T47D (cell line): ENCODE results near the gene ACSM2B.
"Not testable (repeated sequence)": the region's sequence is repeated elsewhere in the genome, so short reads cannot be mapped to it uniquely, and the experiment has no call there.

Experiments
- DNase-seq, 2 experiments: peaks; one replicate each; pipeline versions ENCODE4 v3.0.0 to v3.0.0-alpha.2; 2011 to 2012; ENCODE audit warnings: low read depth in 1 of 2, low spot score in 1 of 2
- JUND ChIP-seq: IDR thresholded peaks from 2 replicates; pipeline ENCODE4 v1.6.1; 2012; ENCODE audit warnings: low read depth
- in situ Hi-C: cut with HindIII; loops from 2 replicates; pipeline ENCODE4 v1.10.0; 2016; ENCODE audit warnings: low sequenced_read_pairs, low pct_unique_long_range_greater_than_20kb

Gene ACSM2B

DNA sequence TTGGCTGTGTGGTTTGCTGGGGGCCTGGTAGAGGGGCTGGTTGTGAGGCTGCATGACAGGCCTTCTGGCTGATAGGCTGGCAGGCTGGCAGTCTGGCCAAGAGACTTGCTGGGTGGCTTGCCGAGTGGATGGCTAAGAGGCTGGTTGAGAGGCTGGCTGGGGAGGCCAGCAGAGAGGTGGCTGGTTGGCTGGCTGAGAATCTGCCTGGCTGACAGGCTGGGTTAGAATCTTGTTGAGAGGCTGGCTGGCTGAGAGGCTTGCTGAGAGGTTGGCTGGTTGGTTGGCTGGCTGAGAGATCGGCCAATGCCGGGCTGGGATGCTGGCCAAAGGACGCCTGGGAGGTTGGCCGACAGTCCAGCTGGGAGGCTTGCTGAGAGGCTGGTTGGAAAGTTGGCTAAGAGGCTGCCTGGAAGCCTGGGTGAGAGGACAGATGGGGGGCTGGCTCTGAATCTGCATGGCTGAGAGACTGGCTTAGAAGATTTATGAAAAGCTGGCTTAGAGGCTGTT, 35.9 kb upstream of the ACSM2B start:
- no peak for DNase-seq
- no peak for TF ChIP-seq JUND
- in situ Hi-C loops = no loop called here

DNA sequence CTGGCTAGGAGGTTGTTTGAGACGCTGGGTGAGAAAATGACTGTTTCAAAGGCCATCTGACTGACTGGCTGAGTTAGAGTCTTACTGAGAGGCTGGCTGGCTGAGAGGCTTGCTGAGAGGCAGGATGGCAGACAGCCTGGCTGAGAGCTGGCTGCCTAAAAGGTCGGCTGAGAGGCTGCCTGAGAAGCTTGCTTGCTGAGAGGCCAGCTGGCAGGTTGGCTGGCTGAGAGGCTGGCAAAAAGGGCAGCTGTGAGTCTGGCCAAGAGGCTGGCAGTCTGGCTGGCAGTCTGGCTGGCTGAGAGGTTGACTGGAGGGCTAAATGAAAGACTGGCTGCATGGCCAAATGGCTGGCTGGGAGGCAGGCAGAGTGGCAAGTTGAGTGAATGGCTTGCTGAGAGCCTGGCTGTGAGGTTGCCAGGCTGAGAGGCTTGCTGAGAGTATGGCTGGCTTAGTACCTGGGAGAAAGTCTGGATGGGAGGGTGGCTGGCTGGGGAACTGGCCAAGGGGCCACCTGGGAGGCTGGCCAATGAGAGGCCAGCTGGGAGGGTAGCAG, 35.3 kb upstream of the ACSM2B start:
- no peak for TF ChIP-seq JUND
- in situ Hi-C loops = no loop called here
- DNase-seq = no peak

DNA sequence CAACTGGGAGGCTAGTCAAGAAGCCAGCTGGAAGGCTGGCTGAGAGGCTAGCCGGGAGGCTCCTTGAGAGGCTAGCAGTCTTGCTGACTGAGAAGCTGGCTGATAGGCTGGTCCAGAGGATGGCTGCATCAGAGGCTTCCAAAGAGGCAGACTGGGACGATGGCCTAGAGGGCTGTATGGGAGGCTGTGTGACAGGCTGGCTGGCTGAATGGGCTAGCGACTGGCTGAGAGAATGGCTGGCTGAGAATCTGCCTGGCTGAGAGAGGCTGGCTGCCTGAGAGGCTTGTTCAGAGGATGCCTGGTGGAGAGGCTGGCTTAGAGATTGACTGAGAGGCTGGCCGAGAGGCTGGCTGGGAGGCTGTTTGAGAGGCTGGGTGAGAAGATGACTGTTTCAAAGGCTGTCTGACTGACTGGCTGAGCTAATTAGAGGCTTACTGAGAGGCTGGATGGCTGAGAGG, 34.8 kb upstream of the ACSM2B start:
- DNase-seq = no peak
- TF ChIP-seq JUND = no peak
- in situ Hi-C loops = no loop called here

DNA sequence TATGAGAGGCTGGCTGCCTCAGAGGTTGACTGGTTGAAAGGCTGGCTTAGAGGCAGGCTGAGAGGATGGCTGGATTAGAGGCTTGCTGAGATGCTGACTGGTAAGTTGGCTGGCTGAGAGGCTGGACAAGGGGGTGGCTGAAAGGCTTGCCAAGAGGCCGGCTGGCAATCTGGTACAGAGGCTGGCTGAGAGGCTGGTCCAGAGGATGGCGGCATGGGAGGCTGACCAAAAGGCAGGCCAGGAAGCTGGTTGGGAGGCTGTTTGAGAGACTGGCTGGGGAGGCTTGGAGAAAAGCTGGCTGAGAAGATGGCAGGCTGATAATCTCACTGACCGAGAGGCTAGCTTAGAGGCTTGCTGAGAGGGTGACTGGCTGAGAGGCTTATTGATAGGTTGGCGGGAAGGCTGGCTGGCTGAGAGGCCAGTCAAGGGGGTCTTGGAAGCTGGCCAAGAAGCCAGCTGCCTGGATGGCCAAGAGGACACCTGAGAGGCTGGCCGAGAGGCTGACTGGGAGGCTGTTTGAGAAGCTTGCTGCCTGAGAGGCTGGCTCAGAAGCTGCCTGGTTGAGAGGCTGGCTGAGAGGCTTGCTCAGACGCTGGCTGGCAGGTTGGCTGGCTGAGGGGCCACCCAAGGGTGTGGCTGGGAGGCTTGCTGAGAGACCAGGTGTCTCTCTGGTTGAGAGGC, 34.2 kb upstream of the ACSM2B start:
- TF ChIP-seq JUND = no peak
- no peak for DNase-seq
- in situ Hi-C loops = no loop called here

DNA sequence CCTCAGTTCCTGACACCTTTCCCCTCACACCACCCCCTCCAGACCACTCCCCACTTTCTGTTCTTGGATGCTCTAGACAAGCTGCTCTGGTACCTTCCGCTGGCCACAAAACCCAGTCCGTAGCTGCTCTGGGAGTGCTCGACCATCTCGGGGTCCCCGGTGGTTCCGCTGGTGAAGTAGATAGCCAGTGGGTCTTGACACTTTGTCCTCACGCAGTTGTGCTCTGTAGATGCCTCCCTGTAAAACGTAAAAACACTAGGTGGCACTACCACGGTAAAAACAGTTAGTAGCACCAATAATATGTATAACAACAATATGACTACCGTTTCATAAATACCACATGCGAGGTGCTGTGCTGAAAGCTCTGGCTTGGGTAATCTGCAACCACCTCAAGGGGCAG, 26.0 kb upstream of the ACSM2B start:
- DNase-seq = peak in 1 of 2 experiments; percentile 71
- in situ Hi-C loops = not testable (repeated sequence)

DNA sequence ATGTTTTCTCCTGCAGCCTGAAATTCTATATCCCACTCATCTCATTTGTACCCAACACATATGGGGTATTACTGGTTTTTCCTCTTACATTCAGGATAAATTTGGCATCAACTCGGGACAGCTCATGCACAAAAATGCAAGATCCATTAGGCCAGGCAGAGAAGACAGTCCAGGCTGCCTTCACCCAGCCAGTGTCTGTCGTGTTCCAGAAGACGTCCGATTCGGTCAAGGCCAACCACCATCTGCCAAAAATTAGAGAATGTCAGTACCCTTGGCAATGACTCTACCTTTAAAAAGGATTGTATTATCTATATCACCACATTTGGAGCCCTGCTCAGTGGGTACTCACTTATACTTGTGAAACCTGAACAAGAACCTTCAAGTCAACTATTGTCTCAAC, 23.3 kb upstream of the ACSM2B start:
- in situ Hi-C loops, DNase-seq: not testable (repeated sequence)

DNA sequence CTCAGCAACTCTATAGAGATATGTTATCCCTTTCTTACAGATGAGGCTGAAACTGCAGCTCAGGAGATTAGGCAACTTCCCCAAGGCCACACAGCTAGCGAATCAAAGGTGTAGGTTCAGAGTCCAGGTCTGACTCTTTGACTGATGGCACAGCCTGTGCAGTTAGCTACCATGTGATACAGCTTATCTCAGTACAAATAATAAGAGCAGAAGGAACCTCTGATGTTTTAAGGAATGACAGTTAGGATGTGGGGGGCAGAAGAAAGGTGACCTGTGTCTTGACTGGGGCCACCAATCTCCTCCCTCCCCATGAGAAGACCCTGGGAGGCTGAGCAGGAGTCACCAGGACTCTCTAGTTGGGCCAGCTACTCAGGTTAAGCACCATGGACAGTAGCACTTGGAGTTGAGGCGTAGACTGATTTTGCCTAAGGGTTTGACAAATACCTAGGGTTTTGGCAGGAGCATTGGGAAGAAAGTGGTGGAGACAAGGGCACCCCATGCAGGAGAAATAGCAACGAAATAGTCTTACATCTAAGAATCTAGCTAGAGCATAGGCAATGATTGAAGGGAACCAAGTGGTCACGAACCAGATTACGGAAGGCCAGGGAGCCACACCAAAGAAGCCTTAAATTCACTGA, 22.8 kb upstream of the ACSM2B start:
- in situ Hi-C loops = no loop called here
- DNase-seq = peak; percentile 19 to 78
- no peak for TF ChIP-seq JUND

DNA sequence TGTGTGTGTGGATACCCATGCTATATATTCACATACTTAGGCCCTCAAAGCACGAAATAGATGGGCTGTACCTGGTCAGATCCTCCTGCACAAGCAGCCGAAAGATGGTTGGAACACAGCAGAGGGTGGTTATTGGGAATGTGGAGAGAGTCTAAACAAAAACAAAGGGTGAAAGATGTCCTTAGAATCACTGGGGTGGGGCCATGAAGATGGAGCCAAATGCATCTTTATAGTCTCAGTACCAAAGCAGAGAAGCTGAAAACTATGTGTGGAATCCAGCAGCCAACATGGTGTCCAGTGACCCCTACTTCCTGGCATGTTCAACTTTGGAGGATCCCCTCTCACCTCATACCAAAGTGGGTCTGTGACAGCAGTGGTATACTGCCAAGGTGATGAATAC, 19.5 kb upstream of the ACSM2B start:
- in situ Hi-C loops, DNase-seq: not testable (repeated sequence)

DNA sequence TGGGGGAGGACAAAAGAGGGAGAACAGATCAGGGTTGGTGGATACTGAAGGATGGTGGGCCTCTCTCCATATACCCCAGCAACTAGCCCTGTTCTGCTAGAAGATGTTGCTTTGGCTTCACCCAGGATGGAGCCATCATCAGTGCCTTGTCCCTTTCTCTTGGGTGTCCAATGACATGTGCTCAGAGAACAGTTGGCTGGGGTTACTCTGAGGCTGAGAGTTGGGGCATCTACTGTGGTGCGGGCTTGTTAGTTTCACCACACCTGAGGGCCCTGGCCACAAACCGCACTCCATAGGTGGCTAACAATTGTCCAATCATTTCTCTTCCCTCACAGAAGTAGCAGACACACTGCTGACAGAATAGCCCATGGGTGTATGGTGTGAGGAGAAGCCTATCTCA, 18.9 kb upstream of the ACSM2B start:
- DNase-seq, in situ Hi-C loops: not testable (repeated sequence)

DNA sequence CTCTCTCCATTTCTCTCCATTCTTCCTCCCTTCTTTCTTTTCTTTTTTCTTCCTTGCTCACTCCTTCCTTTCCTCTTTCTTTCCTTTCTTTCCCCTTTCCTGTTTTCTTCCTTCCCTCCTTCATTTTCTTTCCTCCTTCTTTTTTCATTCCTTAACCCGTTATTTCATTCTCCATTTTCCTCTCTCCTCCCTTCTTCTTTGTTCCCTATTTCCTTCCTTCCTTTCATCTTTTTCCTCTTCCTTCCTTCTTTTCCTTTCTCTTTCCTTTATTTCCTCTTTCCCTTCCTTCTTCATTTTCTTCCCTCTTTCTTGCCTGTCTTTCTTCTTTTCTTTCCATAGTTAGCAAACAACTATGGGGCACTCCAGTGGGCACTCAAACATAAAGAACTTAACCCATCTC, 16.6 kb upstream of the ACSM2B start:
- DNase-seq, in situ Hi-C loops: not testable (repeated sequence)

DNA sequence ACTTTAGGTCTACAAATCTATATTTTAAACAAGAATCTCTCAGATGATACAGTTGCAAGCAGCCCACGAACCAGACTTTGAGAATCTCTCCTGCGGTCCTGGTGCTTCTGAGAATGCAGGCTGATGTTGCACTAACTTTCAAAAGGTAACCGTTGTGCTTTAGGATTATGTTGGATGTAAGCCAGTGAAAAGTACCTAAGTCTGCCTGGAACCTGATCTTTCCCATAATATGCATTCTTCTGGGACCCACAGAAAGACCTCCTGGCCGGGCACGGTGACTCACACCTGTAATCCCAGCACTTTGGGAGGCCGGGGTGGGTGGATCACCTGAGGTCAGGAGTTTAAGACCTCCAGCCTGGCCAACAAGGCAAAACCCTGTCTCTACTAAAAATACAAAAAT, 13.3 kb upstream of the ACSM2B start:
- DNase-seq = not testable (repeated sequence)

DNA sequence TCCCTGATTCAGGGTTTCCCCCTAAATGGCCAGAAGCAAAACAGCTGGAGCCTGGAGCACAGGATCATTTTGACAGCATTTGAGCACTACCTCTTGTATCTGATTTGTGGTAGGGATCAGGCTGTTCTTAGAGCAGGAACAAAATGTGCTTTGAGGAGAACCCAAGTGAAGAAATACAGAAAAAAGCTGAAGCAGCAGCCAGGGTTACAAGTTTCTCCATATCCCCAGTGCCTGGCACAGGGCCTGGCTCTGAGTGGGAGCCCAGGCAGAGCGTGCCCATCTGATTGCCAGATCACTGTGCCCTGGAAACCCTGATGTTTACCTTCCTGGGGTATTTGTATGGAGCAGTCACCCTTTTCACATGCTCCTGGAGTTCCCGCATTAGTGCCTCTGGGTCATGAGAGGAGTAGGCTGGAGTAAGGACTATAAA, 11.5 kb upstream of the ACSM2B start:
- in situ Hi-C loops = not testable (repeated sequence)
- DNase-seq = peak in 1 of 2 experiments; percentile 73

More for the DNA sequence above, 13.3 kb upstream of the ACSM2B start:
- in situ Hi-C loops = not testable (repeated sequence)

DNA sequence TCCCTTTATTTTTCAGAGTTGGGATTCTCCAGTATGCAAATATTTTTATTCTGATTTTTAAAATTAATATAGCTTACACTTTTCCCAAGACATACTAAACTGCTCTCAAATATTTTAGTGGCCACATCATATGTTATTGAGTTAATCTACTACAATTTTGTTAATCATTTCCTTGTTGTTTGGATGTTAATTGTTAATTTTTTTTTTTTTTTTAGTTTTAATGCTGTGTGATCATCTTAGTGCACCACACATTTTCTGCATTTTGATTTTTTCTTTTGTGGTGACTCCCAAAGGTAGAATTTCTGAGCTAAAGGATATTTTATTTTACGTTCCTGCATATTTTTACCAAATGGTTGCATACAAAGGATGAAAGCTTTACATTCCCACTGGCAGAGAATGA, 10.5 kb upstream of the ACSM2B start:
- DNase-seq, in situ Hi-C loops: not testable (repeated sequence)

DNA sequence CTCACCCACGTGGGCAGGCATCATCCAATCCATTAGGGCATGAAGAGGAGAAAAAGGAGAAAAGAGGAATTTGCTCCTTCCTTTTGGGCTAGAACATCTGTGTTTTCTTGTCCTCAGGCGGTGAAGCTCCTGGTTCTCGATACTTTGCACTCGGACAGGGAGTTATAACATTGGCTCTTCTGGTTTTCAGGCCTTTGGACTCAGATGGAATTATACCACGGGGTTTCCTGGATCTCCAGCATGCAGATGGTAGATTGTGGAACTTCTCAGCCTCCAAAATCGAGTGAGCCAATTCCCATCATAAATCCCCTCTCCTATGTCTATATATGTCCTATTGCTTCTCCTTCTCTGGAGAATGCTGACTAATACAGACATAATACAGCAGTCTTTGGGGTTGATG, 9.9 kb upstream of the ACSM2B start:
- in situ Hi-C loops, DNase-seq: not testable (repeated sequence)

DNA sequence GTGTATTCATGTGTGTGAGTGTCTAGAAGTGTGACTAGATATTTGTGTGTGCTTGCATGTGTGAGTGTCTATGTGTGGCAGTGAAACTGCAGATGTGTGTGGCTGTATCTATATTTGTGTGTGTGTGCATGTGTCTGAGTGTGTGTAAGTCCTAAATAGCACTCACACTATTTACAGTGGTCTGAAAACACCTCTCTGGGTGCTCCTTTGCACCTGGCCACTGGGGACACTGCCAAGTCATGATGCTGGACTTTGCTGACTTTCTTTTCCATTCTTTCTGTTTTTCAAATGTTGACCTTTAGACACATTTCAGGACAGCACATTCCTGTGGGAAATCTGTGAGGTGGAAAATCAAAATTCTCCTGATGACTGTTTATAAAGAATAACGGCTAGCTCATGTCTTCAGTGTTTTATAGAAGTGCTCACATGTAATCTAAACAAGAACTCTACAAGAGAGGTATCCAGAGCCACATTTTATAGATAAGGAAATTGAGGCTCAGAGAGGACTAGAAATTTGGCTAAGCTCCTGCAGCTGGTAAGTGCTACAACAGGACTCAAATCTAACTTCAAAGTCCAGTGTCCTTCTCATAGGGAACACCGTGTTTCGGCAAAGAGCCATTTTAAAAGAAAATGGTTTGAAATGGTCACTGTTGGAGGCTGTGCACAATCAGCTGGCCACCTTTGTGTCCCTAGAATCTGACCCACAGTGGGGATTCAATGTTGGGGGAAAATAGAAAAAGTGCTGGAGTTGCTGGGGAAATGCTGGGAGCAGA, 4.5 kb upstream of the ACSM2B start:
- not testable (repeated sequence) for DNase-seq

DNA sequence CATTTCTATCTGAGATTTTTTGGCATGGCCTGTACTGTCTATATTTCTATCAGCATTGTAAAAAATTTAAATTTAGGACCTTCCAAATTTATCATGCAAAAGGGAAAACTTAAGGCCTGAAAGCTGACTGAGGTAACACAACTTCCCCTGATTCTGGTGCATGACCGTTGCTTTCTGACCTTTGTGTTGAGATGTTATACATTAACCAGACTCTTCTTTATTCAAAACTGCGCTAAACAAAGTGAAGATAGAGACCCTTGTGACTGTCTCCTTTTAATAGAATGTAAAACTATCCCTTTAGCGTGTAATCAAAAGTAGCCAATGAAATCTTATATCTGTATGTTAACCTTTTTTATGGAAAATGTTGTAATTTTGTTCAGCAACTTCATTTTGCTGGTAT, 1.9 kb upstream of the ACSM2B start:
- DNase-seq, in situ Hi-C loops: not testable (repeated sequence)

More for the DNA sequence above, 4.5 kb upstream of the ACSM2B start:
- in situ Hi-C loops = not testable (repeated sequence)

DNA sequence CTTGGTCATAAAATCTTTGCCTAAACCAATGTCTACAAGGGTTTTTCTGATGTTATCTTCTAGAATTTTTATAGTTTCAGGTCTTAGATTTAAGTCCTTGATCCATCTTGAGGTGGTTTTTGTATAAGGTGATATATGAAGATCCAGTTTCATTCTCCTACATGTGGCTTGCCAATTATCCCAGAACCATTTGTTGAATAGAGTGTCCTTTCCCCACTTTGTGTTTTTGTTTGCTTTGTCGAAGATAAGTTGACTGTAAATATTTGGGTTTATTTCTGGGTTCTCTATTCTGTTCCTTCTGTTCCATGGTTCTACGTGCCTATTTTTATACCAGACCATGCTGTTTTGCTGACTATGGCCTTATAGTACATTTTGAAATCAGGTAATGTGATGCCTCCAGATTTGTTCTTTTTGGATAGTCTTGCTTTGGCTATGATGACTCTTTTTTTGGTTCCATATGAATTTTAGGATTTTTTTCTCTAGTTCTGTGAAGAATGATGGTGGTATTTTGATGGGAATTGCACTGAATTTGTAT, 7.0 kb downstream of the ACSM2B start:
- in situ Hi-C loops = not testable (repeated sequence)
- DNase-seq = peak in 1 of 2 experiments; percentile 37
